Mesendoderm (in vitro differentiated cells): ENCODE measurements around the gene POU3F1.

Experiments
- DNase-seq: peaks from one replicate; pipeline ENCODE4 v3.0.0; 2013
- H2AK5ac ChIP-seq: 2 replicates; pipeline ENCODE4 v1.6.1; 2013; ENCODE audit warnings: low read length, inconsistent platforms
- H2BK120ac ChIP-seq: 2 replicates; pipeline ENCODE4 v1.6.1; 2013; ENCODE audit warnings: low read depth, mild to moderate bottlenecking, low read length, moderate library complexity, mixed read lengths
- H2BK15ac ChIP-seq: replicated peaks from 2 replicates; pipeline ENCODE4 v1.6.1; 2013; ENCODE audit warnings: low read depth, mild to moderate bottlenecking, moderate library complexity
- H2BK5ac ChIP-seq: 2 replicates; pipeline ENCODE4 v1.6.1; 2013; ENCODE audit warnings: low read length, inconsistent platforms
- H3K18ac ChIP-seq: 2 replicates; pipeline ENCODE4 v1.6.1; 2013; ENCODE audit warnings: mild to moderate bottlenecking, low read length, mixed read lengths
- H3K23ac ChIP-seq: one replicate; pipeline ENCODE4 v1.6.1; 2013; ENCODE audit warnings: low read length
- H3K27ac ChIP-seq: 2 replicates; pipeline ENCODE4 v1.5.1; 2013; ENCODE audit warnings: low read depth, mild to moderate bottlenecking, inconsistent platforms, low read length, moderate library complexity
- H3K27me3 ChIP-seq: 2 replicates; pipeline ENCODE4 v1.6.1; 2013; ENCODE audit warnings: low read length, control low read depth, mild to moderate bottlenecking, inconsistent platforms; ENCODE audit not compliant: insufficient read depth, poor library complexity
- H3K36me3 ChIP-seq: 2 replicates; pipeline ENCODE4 v1.6.1; 2013; ENCODE audit warnings: low read length, inconsistent platforms; ENCODE audit not compliant: control insufficient read depth, insufficient read depth
- H3K4ac ChIP-seq: one replicate; pipeline ENCODE4 v1.6.1; 2013; ENCODE audit warnings: low read depth, mild to moderate bottlenecking, low read length, moderate library complexity
- H3K4me1 ChIP-seq: 2 replicates; pipeline ENCODE4 v1.6.1; 2013; ENCODE audit warnings: low read depth, low read length, inconsistent platforms; ENCODE audit not compliant: control insufficient read depth
- H3K4me2 ChIP-seq: 2 replicates; pipeline ENCODE4 v1.6.1; 2013; ENCODE audit warnings: low read length
- H3K4me3 ChIP-seq: 2 replicates; pipeline ENCODE4 v1.5.1; 2013; ENCODE audit warnings: mild to moderate bottlenecking, low read length
- H3K56ac ChIP-seq: one replicate; pipeline ENCODE4 v1.6.1; 2013; ENCODE audit warnings: low read length
- H3K79me1 ChIP-seq: 2 replicates; pipeline ENCODE4 v1.6.1; 2013; ENCODE audit warnings: low read length, inconsistent platforms
- H3K79me2 ChIP-seq: 2 replicates; pipeline ENCODE4 v1.6.1; 2013; ENCODE audit warnings: mild to moderate bottlenecking, low read length; ENCODE audit not compliant: control insufficient read depth, insufficient read depth
- H3K9ac ChIP-seq: 2 replicates; pipeline ENCODE4 v1.6.1; 2013; ENCODE audit warnings: low read length, inconsistent platforms
- H4K5ac ChIP-seq: one replicate; pipeline ENCODE4 v1.6.1; 2013; ENCODE audit warnings: low read length
- H4K8ac ChIP-seq: one replicate; pipeline ENCODE4 v1.6.1; 2013; ENCODE audit warnings: low read depth, mild to moderate bottlenecking, control low read depth, low read length, moderate library complexity
- WGBS: extraction: QIAGEN DNeasy Blood & Tissue Kit; methylation state at CpG from one replicate; pipeline ENCODE4 v1.1.7; 2013; ENCODE audit warnings: low lambda C conversion rate, missing lambda C conversion rate; ENCODE audit not compliant: insufficient coverage; ENCODE audit errors: extremely low coverage; 5-methylcytosine and 5-hydroxymethylcytosine counted together

The POU3F1 gene

DNA sequence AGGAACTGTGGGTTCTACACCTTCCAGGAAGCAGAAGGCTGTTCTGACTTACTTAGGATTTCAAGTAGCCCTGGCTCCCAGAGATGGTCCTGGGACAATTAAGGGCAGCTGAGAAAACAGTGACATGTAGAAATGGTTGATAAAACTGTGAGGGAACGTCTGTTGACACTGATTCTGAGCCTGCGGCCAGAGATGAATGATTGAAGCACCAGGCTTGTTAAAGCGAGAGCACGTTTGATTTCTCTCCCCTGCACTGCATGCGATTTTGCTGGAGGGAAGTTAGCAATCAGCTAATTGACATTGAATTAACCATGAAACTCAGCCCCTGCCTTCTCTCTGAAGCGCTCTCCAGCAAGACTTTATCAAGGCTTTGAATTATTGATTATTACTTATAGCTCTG is 29.9 kb upstream of the POU3F1 start:
- Histone ChIP-seq H4K8ac (no peak overlapping the region), H3K27ac (no peak overlapping the region), H2AK5ac (no peak overlapping the region), H3K9ac (no peak overlapping the region), H3K4me1 (no peaks in the 10 kb centered on the region), H2BK15ac (no peak overlapping the region), H3K27me3 (no peaks in the 10 kb centered on the region), H4K5ac (no peak overlapping the region), H3K56ac (no peak overlapping the region), H3K4me2 (no peak overlapping the region), H2BK5ac (no peak overlapping the region), H3K23ac (no peak overlapping the region), H3K79me2 (no peaks in the 10 kb centered on the region), H3K79me1 (no peaks in the 10 kb centered on the region), H3K4ac (no peak overlapping the region), H3K18ac (no peak overlapping the region), H3K4me3 (no peak overlapping the region), H2BK120ac (no peak overlapping the region), H3K36me3 (no peaks in the 10 kb centered on the region)
- no peak for DNase-seq
- WGBS: no CpG with 5 or more reads among the region's 6 CpGs

DNA sequence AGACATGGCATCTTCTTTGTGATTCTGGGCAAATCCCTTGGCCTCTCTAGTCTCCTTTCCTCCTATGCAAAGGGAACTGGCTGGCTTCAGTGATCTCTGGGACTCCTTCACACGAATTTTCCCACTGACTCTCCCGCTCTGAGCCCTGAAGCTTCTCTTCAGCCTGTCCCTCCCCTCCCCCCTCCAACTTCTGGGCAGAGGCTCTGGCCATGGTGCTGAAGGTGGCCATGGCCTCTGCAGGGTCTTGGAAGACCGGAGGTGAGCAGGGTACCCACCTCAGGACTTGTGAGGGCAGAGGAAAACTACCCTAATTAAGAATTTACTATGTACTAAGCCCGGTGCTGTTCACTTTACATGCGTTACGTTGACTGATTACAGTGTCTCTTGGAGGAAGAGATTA is 29.4 kb upstream of the POU3F1 start:
- H3K9ac ChIP-seq: no peak overlapping the region

DNA sequence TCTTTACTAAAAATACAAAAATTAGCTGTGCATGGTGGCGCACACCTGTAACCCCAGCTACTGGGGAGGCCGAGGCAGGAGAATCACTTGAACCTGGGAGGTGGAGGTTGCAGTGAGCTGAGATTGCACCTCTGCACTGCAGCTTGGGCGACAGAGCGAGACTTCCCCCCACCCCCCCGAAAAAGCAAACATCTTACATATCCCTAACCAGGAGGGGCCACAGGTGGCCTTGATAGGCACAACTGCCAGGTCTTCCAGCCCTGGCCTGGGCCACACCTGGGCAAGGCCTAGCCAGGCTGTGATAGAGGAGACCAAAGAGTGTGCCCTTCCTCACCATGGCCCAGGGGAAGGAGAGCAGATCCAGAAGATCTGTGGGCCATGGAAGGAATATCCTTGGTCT is 28.6 kb upstream of the POU3F1 start:
- H2BK15ac ChIP-seq: no peak overlapping the region

More for the DNA sequence above, 29.4 kb upstream of the POU3F1 start:
- no peak overlapping the region for H2BK5ac ChIP-seq
- DNase-seq: peak; percentile 85
- no peaks in the 10 kb centered on the region for H3K27me3 ChIP-seq
- no peak overlapping the region for H3K23ac ChIP-seq
- no peaks in the 10 kb centered on the region for H3K79me2 ChIP-seq
- H3K4me1 ChIP-seq: no peaks in the 10 kb centered on the region
- H3K18ac ChIP-seq: no peak overlapping the region
- no peak overlapping the region for H3K4me2 ChIP-seq
- no peak overlapping the region for H3K56ac ChIP-seq
- no peak overlapping the region for H4K5ac ChIP-seq
- no peak overlapping the region for H3K27ac ChIP-seq
- WGBS: no CpG with 5 or more reads among the region's 6 CpGs
- H2BK15ac ChIP-seq: no peak overlapping the region
- no peak overlapping the region for H3K4me3 ChIP-seq
- no peak overlapping the region for H2AK5ac ChIP-seq
- no peaks in the 10 kb centered on the region for H3K36me3 ChIP-seq
- H2BK120ac ChIP-seq: no peak overlapping the region
- no peak overlapping the region for H3K4ac ChIP-seq
- no peaks in the 10 kb centered on the region for H3K79me1 ChIP-seq
- no peak overlapping the region for H4K8ac ChIP-seq

DNA sequence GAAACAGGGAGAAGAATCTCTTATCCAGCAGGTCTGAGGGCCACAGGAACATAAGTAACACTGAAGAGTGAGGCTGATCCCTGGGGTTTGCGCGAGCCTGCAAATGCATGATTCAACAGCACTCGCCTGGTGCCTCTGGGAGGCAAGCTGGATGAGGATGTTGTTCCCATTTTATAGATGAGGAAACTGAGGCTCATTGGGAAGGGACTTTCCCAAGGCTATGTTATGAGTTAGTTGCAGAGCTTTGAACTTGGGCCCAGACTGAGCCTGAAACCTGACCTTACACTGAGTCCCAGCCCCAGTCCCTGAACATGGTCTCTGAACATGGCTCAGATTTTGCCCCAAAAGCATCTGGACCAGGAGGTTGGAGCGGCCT is 27.7 kb upstream of the POU3F1 start:
- Histone ChIP-seq H3K23ac (no peak overlapping the region), H3K18ac (no peak overlapping the region), H3K79me2 (no peaks in the 10 kb centered on the region), H3K79me1 (no peaks in the 10 kb centered on the region), H3K9ac (no peak overlapping the region), H2BK5ac (no peak overlapping the region), H3K56ac (peak overlapping the region; percentile 7), H2BK120ac (no peak overlapping the region), H2BK15ac (no peak overlapping the region), H4K8ac (no peak overlapping the region), H2AK5ac (no peak overlapping the region), H3K4me3 (no peak overlapping the region), H3K27ac (no peak overlapping the region), H3K4ac (no peak overlapping the region), H4K5ac (no peak overlapping the region), H3K4me1 (no peaks in the 10 kb centered on the region), H3K36me3 (no peaks in the 10 kb centered on the region), H3K4me2 (no peak overlapping the region), H3K27me3 (no peaks in the 10 kb centered on the region)
- WGBS: no CpG with 5 or more reads among the region's 4 CpGs
- DNase-seq: no peak

More for the DNA sequence above, 28.6 kb upstream of the POU3F1 start:
- no peak overlapping the region for H2BK120ac ChIP-seq
- no peak overlapping the region for H3K23ac ChIP-seq
- no peak overlapping the region for H3K9ac ChIP-seq
- no peak for DNase-seq
- no peak overlapping the region for H3K4ac ChIP-seq
- no peak overlapping the region for H3K56ac ChIP-seq
- no peak overlapping the region for H4K5ac ChIP-seq
- no peak overlapping the region for H3K18ac ChIP-seq
- no peak overlapping the region for H3K27ac ChIP-seq
- H3K79me2 ChIP-seq: no peaks in the 10 kb centered on the region
- no peak overlapping the region for H3K4me2 ChIP-seq
- no peak overlapping the region for H4K8ac ChIP-seq
- no CpG with 5 or more reads among the region's 5 CpGs for WGBS
- no peaks in the 10 kb centered on the region for H3K79me1 ChIP-seq
- no peaks in the 10 kb centered on the region for H3K36me3 ChIP-seq
- no peak overlapping the region for H3K4me3 ChIP-seq
- H3K4me1 ChIP-seq: no peaks in the 10 kb centered on the region
- H3K27me3 ChIP-seq: no peaks in the 10 kb centered on the region
- no peak overlapping the region for H2AK5ac ChIP-seq
- no peak overlapping the region for H2BK5ac ChIP-seq

DNA sequence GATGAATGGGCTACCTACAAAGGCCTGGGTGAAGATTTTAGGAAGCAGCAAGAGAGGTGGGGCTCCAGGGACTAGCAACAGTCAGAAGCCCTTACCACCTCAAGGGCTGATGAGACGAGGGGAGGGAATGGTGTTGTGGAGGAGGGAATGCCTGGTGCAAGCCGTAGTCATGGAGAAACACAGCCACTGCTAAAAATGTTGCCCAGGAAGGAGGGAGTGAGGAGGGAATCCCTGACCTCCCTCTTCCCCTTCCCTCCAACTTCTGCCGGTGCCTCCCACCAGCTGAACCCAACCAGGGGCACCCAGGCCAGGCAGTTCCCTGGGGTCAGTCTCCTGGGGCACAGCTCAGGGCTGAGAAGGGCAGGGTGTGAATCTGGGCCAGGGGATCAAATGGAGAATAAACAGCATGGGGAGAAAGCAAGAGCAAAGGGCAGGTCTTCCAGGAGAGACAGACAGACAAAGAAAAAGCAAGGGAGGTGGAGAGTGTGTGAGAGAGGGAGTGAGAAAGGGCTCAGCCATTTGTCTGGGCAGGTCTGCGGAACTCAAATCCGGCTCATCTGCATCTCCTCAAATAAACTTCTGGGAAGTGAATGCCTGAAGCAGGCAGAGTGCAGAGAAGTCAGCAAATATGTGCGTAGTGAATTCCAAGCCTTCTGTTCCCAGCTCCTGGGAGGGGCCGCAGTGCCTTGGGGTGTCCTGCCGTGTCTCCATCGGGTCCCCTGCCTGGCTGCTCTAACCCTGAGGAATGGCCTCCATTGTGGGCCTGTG is 27.1 kb upstream of the POU3F1 start:
- Histone ChIP-seq H4K5ac (no peak overlapping the region), H3K23ac (no peak overlapping the region), H3K79me1 (no peaks in the 10 kb centered on the region), H3K4ac (no peak overlapping the region), H3K18ac (no peak overlapping the region), H3K27me3 (no peaks in the 10 kb centered on the region), H3K9ac (no peak overlapping the region), H2BK120ac (no peak overlapping the region), H3K79me2 (no peaks in the 10 kb centered on the region), H3K4me2 (no peak overlapping the region), H3K56ac (peak overlapping the region; percentile 7), H4K8ac (no peak overlapping the region), H3K36me3 (no peaks in the 10 kb centered on the region), H2BK15ac (no peak overlapping the region), H2BK5ac (no peak overlapping the region), H2AK5ac (no peak overlapping the region), H3K4me1 (no peaks in the 10 kb centered on the region), H3K27ac (no peak overlapping the region), H3K4me3 (no peak overlapping the region)
- DNase-seq: peak; percentile 21
- WGBS: no CpG with 5 or more reads among the region's 9 CpGs

DNA sequence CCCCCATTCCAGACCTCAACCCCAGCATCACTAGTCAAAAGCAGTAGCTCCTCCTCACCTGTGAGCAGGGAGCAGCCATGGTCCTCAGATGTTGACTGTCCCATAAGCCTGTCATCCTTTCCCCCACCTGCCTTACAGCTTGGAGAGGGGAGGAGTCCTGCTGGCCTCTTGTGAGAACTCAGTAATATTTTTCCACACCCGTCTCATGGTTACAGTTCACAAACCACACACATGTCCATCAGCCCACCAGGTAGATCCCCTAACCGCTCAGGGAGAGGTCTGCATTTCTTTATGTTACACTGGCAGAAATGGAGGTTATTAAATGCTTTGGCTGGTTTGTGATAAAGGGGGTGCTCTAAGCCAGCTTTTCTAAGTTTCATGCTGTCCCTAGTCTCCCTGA is 26.3 kb upstream of the POU3F1 start:
- Histone ChIP-seq H2BK5ac (no peak overlapping the region), H3K23ac (no peak overlapping the region), H4K8ac (no peak overlapping the region), H3K79me2 (no peaks in the 10 kb centered on the region), H2AK5ac (no peak overlapping the region), H3K27me3 (no peaks in the 10 kb centered on the region), H2BK120ac (no peak overlapping the region), H3K4me2 (no peak overlapping the region), H3K27ac (no peak overlapping the region), H4K5ac (no peak overlapping the region), H3K4me1 (no peaks in the 10 kb centered on the region), H3K56ac (no peak overlapping the region), H3K4me3 (no peak overlapping the region), H3K18ac (no peak overlapping the region), H2BK15ac (no peak overlapping the region), H3K79me1 (no peaks in the 10 kb centered on the region), H3K4ac (no peak overlapping the region), H3K36me3 (no peaks in the 10 kb centered on the region), H3K9ac (no peak overlapping the region)
- no peak for DNase-seq
- WGBS: no CpG with 5 or more reads among the region's 2 CpGs
